Subcutaneous abdominal adipose tissue (tissue), 5 donors: ENCODE data around the gene TGFB3.

ENCODE experiments used
- H3K27ac ChIP-seq: one replicate; pipeline ENCODE4 v1.7.0; 2013; ENCODE audit warnings: low read depth, mild to moderate bottlenecking, inconsistent platforms, low read length, moderate library complexity
- H3K27me3 ChIP-seq, 5 donors: one replicate each; pipeline ENCODE4 v1.7.0; 2013; ENCODE audit warnings: low read length in 5 of 5, inconsistent platforms in 1 of 5; ENCODE audit not compliant: control insufficient read depth in 5 of 5, insufficient read depth in 4 of 5
- H3K36me3 ChIP-seq, 5 donors: one replicate each; pipeline ENCODE4 v1.7.0; 2013; ENCODE audit warnings: low read length in 5 of 5; ENCODE audit not compliant: control insufficient read depth in 5 of 5, insufficient read depth in 5 of 5
- H3K4me1 ChIP-seq, 5 donors: one replicate each; pipeline ENCODE4 v1.7.0; 2013; ENCODE audit warnings: low read length in 5 of 5, mild to moderate bottlenecking in 3 of 5, moderate library complexity in 1 of 5; ENCODE audit not compliant: control insufficient read depth in 5 of 5, insufficient read depth in 5 of 5
- H3K4me3 ChIP-seq, 5 donors: one replicate each; pipeline ENCODE4 v1.7.0; 2013; ENCODE audit warnings: low read length in 5 of 5, low read depth in 1 of 5
- H3K9ac ChIP-seq, 5 donors: one replicate each; pipeline ENCODE4 v1.7.0; 2013; ENCODE audit warnings: low read length in 5 of 5, mild to moderate bottlenecking in 4 of 5, moderate library complexity in 3 of 5
- H3K9me3 ChIP-seq, 5 donors: one replicate each; pipeline ENCODE4 v1.7.0; 2013; ENCODE audit warnings: low read length in 5 of 5; ENCODE audit not compliant: control insufficient read depth in 5 of 5
- donor health status: healthy.
- donor health status: healthy.
- donor health status: healthy.
- donor health status: healthy.
- donor health status: healthy.

TGFB3 gene

DNA sequence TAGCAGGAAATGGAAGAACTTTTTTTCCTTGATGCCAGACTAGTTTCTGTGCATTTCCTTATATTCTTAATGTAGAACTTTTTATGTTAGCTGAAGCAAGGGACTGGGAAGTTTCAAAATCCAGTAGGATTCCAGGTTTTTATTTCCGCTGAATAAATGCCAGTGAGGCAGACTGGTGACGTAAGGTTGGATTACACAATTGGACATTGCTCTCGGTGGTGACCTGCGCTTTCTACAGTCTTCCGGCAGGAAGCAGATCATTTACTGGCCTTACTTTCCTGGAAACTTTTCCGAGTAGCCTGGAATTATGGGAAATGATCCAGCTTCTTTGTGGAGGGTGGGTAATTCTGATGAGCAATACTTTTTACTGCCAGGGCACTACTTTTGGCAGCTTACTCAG lies 7.3 kb upstream of the TGFB3 start:
- peak overlapping the region in 3 of 5 donors; percentile 21 to 76 (median 69) for H3K9ac ChIP-seq
- no peaks in the 10 kb centered on the region for H3K27me3 ChIP-seq
- peaks cover 5 to 38% (median 26%) of the 10 kb centered on the region in 5 donors for H3K4me1 ChIP-seq
- peak overlapping the region; percentile 65 for H3K27ac ChIP-seq
- no peaks in the 10 kb centered on the region for H3K9me3 ChIP-seq
- no peak overlapping the region for H3K4me3 ChIP-seq
- H3K36me3 ChIP-seq, result peaks cover 3 to 30% (median 6%) of the 10 kb centered on the region in 5 donors

DNA sequence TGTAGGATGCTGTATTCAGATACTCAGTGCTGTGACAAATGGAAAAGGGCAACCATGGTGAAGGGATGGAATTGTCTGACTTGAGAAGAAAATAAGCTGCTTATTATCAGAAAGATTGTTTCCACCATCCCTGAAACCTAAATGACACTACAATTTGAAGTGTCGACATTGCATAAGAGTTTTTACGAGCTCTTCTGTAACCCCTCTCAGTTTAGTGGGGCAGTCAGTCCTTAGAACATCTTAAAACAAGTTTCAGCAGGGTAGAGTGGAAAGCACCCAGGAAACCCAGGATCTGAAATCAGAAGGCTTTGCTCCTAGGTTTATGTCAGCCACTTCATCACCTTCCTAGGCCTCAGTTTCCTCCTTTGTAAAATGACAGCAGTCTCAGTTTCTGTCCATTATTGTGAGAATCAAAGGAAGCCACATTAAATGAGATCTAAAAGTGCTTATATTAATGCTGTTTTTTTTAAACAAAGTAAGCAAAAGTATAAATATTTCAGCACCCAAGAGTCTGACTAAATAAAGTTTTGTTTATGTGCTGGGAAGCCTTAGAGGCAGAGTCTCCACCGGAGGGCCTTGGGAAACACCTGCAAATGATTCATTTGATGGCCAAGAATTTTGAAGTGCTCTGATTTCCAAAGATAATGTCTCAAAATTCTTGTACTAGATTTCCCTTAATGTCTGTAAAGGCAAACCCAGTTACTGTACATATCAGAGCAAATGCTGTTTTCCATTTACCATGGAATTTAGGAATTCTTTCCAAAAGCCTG lies 5.6 kb upstream of the TGFB3 start:
- Histone ChIP-seq H3K4me3 (no peak overlapping the region), H3K27me3 (no peaks in the 10 kb centered on the region), H3K27ac (peak overlapping the region; percentile 65), H3K36me3 (peaks cover 0 to 16% (median 3%) of the 10 kb centered on the region in 5 donors), H3K9ac (peak overlapping the region in 1 of 5 donors; percentile 96), H3K9me3 (no peaks in the 10 kb centered on the region), H3K4me1 (peaks cover 7 to 43% (median 30%) of the 10 kb centered on the region in 5 donors)

- H3K9me3 ChIP-seq, result no peaks in the 10 kb centered on the region
- peaks cover 0 to 9% (median 3%) of the 10 kb centered on the region in 5 donors for H3K36me3 ChIP-seq
- H3K27ac ChIP-seq, result peak overlapping the region; percentile 78
- peaks cover 7 to 47% (median 36%) of the 10 kb centered on the region in 5 donors for H3K4me1 ChIP-seq
- peak overlapping the region; percentile 70 to 88 (median 81) for H3K4me3 ChIP-seq
- no peaks in the 10 kb centered on the region for H3K27me3 ChIP-seq
- H3K9ac ChIP-seq, result peak overlapping the region; percentile 75 to 96 (median 88)
Observed at GRCh38 chr14:75986439-75986765, 4.6 kb upstream of the TGFB3 start.

DNA sequence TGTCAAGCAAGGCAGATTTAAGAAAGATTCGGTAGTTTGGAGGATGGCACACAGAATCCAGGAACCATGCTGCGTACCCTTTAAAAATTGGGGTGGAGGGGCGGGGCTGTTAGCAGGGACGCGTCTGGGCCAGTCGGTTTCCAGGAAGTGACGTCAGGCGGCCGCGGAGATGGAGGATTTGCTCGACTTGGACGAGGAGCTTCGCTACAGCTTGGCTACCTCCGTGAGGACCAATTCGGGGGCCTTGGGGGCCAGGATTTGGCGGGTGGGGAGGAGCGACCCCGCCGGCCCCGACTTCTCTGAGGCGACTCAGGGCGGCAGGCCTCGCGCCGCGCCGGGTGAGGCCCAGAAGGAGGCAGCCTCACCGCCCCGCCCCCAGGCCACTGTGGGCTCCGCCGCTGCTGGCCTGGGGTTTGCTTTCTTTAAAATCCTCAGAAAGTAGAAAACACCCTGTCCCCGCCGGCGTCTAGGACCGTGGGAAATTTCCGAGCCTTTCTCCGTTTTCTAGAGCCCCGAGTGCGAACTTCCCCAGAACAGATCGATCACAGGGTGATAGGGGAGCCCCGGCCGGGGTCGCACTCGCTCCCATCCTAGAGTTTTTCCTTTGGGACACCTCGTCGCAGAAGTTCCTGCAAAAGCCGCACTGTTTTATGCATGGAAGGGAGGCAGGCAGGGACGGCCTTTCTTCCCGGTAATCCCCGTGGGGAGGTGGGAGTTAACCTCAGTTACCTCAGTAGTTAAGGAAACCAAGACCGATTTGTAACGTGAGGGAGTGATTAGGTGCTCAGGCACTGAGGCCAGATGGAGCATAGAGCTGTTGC lies 4.0 kb upstream of the TGFB3 start, which contains the start of gene IFT43:
Gene IFT43, plus strand, starts transcription at position 146 of the 821 bp plus-strand sequence. Its CDS starts 24 bp downstream, at position 170.
- Histone ChIP-seq H3K4me1 (peaks cover 10 to 53% (median 42%) of the 10 kb centered on the region in 5 donors), H3K4me3 (peak within 1 kb of the TSS; percentile 70 to 88 (median 81)), H3K36me3 (peaks cover 0 to 8% (median 2%) of the 10 kb centered on the region in 5 donors), H3K9me3 (no peaks in the 10 kb centered on the region), H3K27me3 (no peaks in the 10 kb centered on the region), H3K9ac (peak within 1 kb of the TSS; percentile 75 to 96 (median 88)), H3K27ac (peak within 1 kb of the TSS; percentile 78)

DNA sequence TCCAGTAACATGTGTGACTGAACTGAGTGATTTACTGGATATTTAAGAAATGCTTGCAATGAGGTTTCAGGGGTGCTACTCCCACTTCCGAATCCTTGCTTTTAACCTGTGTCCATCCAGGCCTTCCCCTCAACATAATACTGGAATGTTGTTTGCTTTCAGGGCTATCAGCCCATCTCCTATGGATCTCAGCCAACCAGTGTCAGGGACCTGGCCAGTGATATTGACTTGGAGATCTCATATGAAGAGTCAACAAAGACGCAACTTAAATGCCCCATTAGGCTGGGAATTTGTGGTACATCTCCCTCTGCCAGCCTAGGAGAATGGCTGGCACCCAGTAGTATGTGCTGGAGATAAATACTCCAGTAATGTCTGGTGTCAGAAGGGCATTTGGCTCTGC lies 2.9 kb upstream of the TGFB3 start:
- Histone ChIP-seq H3K4me3 (no peak overlapping the region), H3K36me3 (no peaks in the 10 kb centered on the region), H3K27me3 (no peaks in the 10 kb centered on the region), H3K27ac (no peak overlapping the region), H3K4me1 (peaks cover 13 to 61% (median 49%) of the 10 kb centered on the region in 5 donors), H3K9me3 (no peaks in the 10 kb centered on the region), H3K9ac (peak overlapping the region in 2 of 5 donors; percentile 94 to 96)

- Histone ChIP-seq H3K27me3 (no peaks in the 10 kb centered on the region), H3K9ac (peak overlapping the region in 3 of 5 donors; percentile 54 to 67 (median 64)), H3K36me3 (no peaks in the 10 kb centered on the region), H3K4me3 (peak overlapping the region; percentile 40 to 77 (median 49)), H3K9me3 (no peaks in the 10 kb centered on the region), H3K27ac (peak overlapping the region; percentile 39), H3K4me1 (peaks cover 13 to 68% (median 54%) of the 10 kb centered on the region in 5 donors)
Observed at GRCh38 chr14:75983019-75983358, 1.2 kb upstream of the TGFB3 start.

- Histone ChIP-seq H3K9ac (peak overlapping the region in 4 of 5 donors; percentile 77 to 91 (median 86)), H3K27me3 (no peaks in the 10 kb centered on the region), H3K36me3 (no peaks in the 10 kb centered on the region), H3K4me3 (peak overlapping the region; percentile 69 to 79 (median 74)), H3K27ac (peak overlapping the region; percentile 92), H3K4me1 (peaks cover 13 to 69% (median 60%) of the 10 kb centered on the region in 5 donors), H3K9me3 (no peaks in the 10 kb centered on the region)
Observed at GRCh38 chr14:75982266-75983018, 647 bp upstream of the TGFB3 start.

- Histone ChIP-seq H3K27ac (peak overlapping the region; percentile 92), H3K9me3 (no peaks in the 10 kb centered on the region), H3K36me3 (no peaks in the 10 kb centered on the region), H3K4me1 (peaks cover 8 to 59% (median 54%) of the 10 kb centered on the region in 5 donors), H3K4me3 (peak overlapping the region; percentile 69 to 79 (median 74)), H3K9ac (peak overlapping the region in 4 of 5 donors; percentile 77 to 91 (median 86)), H3K27me3 (no peaks in the 10 kb centered on the region)
Observed at GRCh38 chr14:75980856-75981255, 939 bp downstream of the TGFB3 start.

- Histone ChIP-seq H3K9ac (peak overlapping the region in 4 of 5 donors; percentile 6 to 91 (median 58)), H3K4me1 (peaks cover 8 to 52% (median 49%) of the 10 kb centered on the region in 5 donors), H3K9me3 (no peaks in the 10 kb centered on the region), H3K27me3 (no peaks in the 10 kb centered on the region), H3K4me3 (peak overlapping the region; percentile 69 to 79 (median 74)), H3K27ac (peak overlapping the region; percentile 92), H3K36me3 (no peaks in the 10 kb centered on the region)
Observed at GRCh38 chr14:75979648-75980565, 1.9 kb downstream of the TGFB3 start.
